WI38 (cell line): ENCODE measurements around the gene TMEM43.
"Not testable (repeated sequence)": the region's sequence is repeated elsewhere in the genome, so short reads cannot be mapped to it uniquely, and the experiment has no call there.

Experiments used
- H3K4me3 ChIP-seq: 2 replicates; pipeline ENCODE4 v1.5.1; 2011; ENCODE audit warnings: low read depth, mild to moderate bottlenecking, control low read depth, low read length
- CTCF ChIP-seq: IDR thresholded peaks from 2 replicates; pipeline ENCODE4 v1.5.1; 2012; ENCODE audit warnings: low read depth, mild to moderate bottlenecking, control low read depth, low read length

TMEM43 gene

GRCh38 chr3:14096742-14097141, 28.1 kb upstream of the TMEM43 start:
- no peak for TF ChIP-seq CTCF
- H3K4me3 ChIP-seq = no peak overlapping the region

- TF ChIP-seq CTCF = no peak
- no peak overlapping the region for H3K4me3 ChIP-seq
Observed at GRCh38 chr3:14097616-14098391, 27.0 kb upstream of the TMEM43 start.

- H3K4me3 ChIP-seq = not testable (repeated sequence)
Observed at GRCh38 chr3:14109821-14110220, 15.0 kb upstream of the TMEM43 start.

- no peak for TF ChIP-seq CTCF
Observed at GRCh38 chr3:14110699-14111098, 14.2 kb upstream of the TMEM43 start.

GRCh38 chr3:14113965-14114635, 10.8 kb upstream of the TMEM43 start:
- no peak overlapping the region for H3K4me3 ChIP-seq
- 0 out of 2 replicates have a peak, but pooled peaks have one; percentile 13 for TF ChIP-seq CTCF

More at GRCh38 chr3:14110699-14111098, 14.2 kb upstream of the TMEM43 start:
- no peak overlapping the region for H3K4me3 ChIP-seq

GRCh38 chr3:14117468-14118399, 7.1 kb upstream of the TMEM43 start:
- no peak for TF ChIP-seq CTCF
- no peak overlapping the region for H3K4me3 ChIP-seq

GRCh38 chr3:14118400-14119381, 6.2 kb upstream of the TMEM43 start:
- no peak overlapping the region for H3K4me3 ChIP-seq

More at GRCh38 chr3:14118400-14119381, 6.2 kb upstream of the TMEM43 start:
- TF ChIP-seq CTCF = no peak
